OCI-LY7 (cell line): Measurements from ENCODE around the gene SCG3. TPM values are rescaled to one million over a fixed set of nuclear protein-coding genes. Genes with fewer than 3 reads are reported as not detected.
"Not testable (repeated sequence)": the region's sequence is repeated elsewhere in the genome, so short reads cannot be mapped to it uniquely, and the experiment has no call there.

ENCODE experiments used
- BruUV-seq: library from RNA; stranded (reverse); fragments of 400-500 nt; replicated peaks from 2 replicates; lab custom pipeline; 2021; lab: Mats Ljungman, UMichigan
- CTCF ChIA-PET: fragments of 300-600 bp; sonication (Branson Sonifier 250); formaldehyde crosslinking; loops from one replicate; lab custom pipeline; 2022; ENCODE audit warnings: antibody characterized with exemption; ENCODE audit not compliant: unreplicated experiment; lab: Charles Lee
- POLR2A ChIA-PET: fragments of 300-600 bp; sonication (Branson Sonifier 250); formaldehyde crosslinking; loops from one replicate; lab custom pipeline; 2022; ENCODE audit warnings: antibody characterized with exemption; lab: Charles Lee
- DNase-seq: peaks from one replicate; pipeline ENCODE4 v3.0.0-alpha.2; 2015; ENCODE audit warnings: low spot score
- H2AFZ ChIP-seq: fragments of 200-600 bp; sonication (generic), shearing (Covaris generic); 2 replicates; pipeline ENCODE4 v1.6.1; 2014; ENCODE audit warnings: mild to moderate bottlenecking, antibody characterized with exemption, low read length, moderate library complexity
- H3K27ac ChIP-seq: fragments of 200-600 bp; sonication (generic); 2 replicates; pipeline ENCODE4 v1.5.1; 2014; ENCODE audit warnings: mixed run types, low read depth, mild to moderate bottlenecking, moderate library complexity, low read length, inconsistent platforms; ENCODE audit not compliant: poor library complexity, severe bottlenecking
- H3K36me3 ChIP-seq: fragments of 200-600 bp; sonication (generic); 2 replicates; pipeline ENCODE4 v1.6.1; 2014; ENCODE audit warnings: mild to moderate bottlenecking, antibody characterized with exemption, low read length, moderate library complexity, mixed read lengths; ENCODE audit not compliant: insufficient read depth
- H3K4me1 ChIP-seq: fragments of 200-600 bp; sonication (generic); 2 replicates; pipeline ENCODE4 v1.5.1; 2014; ENCODE audit warnings: mild to moderate bottlenecking, low read length; ENCODE audit not compliant: insufficient read depth, poor library complexity, severe bottlenecking
- H3K4me2 ChIP-seq: fragments of 200-600 bp; sonication (generic); 2 replicates; pipeline ENCODE4 v1.6.1; 2014; ENCODE audit warnings: mild to moderate bottlenecking, low read length
- H3K4me3 ChIP-seq: fragments of 200-600 bp; sonication (generic); 2 replicates; pipeline ENCODE4 v1.5.1; 2014; ENCODE audit warnings: mild to moderate bottlenecking, low read depth, low read length; ENCODE audit not compliant: poor library complexity, severe bottlenecking
- H3K79me2 ChIP-seq: fragments of 200-600 bp; sonication (generic); 2 replicates; pipeline ENCODE4 v1.6.1; 2016; ENCODE audit warnings: low read depth, mild to moderate bottlenecking, low read length, moderate library complexity, mixed read lengths; ENCODE audit not compliant: insufficient read depth
- H3K9me2 ChIP-seq: fragments of 200-600 bp; sonication (generic); 2 replicates; pipeline ENCODE4 v1.6.1; 2016; ENCODE audit warnings: mild to moderate bottlenecking, low read length, mixed read lengths; ENCODE audit not compliant: insufficient read depth
- H3K9me3 ChIP-seq: fragments of 200-600 bp; sonication (generic); 2 replicates; pipeline ENCODE4 v1.6.1; 2014; ENCODE audit warnings: mild to moderate bottlenecking, mixed run types, low read length, mixed read lengths
- H4K20me1 ChIP-seq: fragments of 200-600 bp; sonication (generic); 2 replicates; pipeline ENCODE4 v1.6.1; 2014; ENCODE audit warnings: mild to moderate bottlenecking, antibody characterized with exemption, low read length, moderate library complexity, mixed read lengths; ENCODE audit not compliant: insufficient read depth
- CTCF ChIP-seq: fragments of 200-600 bp; sonication (generic); conservative IDR thresholded peaks from 2 replicates; pipeline ENCODE4 v1.5.1; 2014; ENCODE audit warnings: mild to moderate bottlenecking, antibody characterized with exemption, low read length, moderate library complexity, mixed read lengths
- EZH2phosphoT487 ChIP-seq: fragments of 200-600 bp; sonication (generic); IDR thresholded peaks from 2 replicates; pipeline ENCODE4 v1.6.1; 2018; ENCODE audit warnings: low read depth, borderline replicate concordance, mild to moderate bottlenecking, mixed run types, antibody characterized with exemption, low read length, moderate library complexity, mixed read lengths
- intact Hi-C: fragments of 100-400 bp; cut with micrococcal nuclease; formaldehyde crosslinking; loops from one replicate; pipeline ENCODE4 v1.10.0; 2022; ENCODE audit not compliant: unreplicated experiment
- total RNA-seq, 2 experiments: library from RNA; depleted of rRNA in 1 of 2; stranded (reverse); fragments of >200 nt in 1 of 2; shearing (Covaris generic) in 1 of 2; gene quantifications; 2 replicates each; pipeline ENCODE4 v1.2.3, GENCODE V29; 2014 to 2022

Gene SCG3
- total RNA-seq, 2 experiments from 2014 or later, result not detected

GRCh38 chr15:51649659-51650521 lies 31.4 kb upstream of the SCG3 start:
- intact Hi-C loops, result loop anchor here (1.0 to 10.0 kb wide), 3 partner anchors 85 to 255 kb away; partner anchors contain the start of gene LYSMD2
- Histone ChIP-seq H3K79me2 (no peaks in the 10 kb centered on the region), H3K9me3 (no peaks in the 10 kb centered on the region), H3K4me3 (no peak overlapping the region), H2AFZ (no peak overlapping the region), H3K4me2 (no peak overlapping the region), H3K4me1 (peaks cover 4% of the 10 kb centered on the region), H4K20me1 (no peaks in the 10 kb centered on the region), H3K36me3 (no peaks in the 10 kb centered on the region), H3K27ac (no peak overlapping the region), H3K9me2 (no peaks in the 10 kb centered on the region)
- BruUV-seq, result no TSS peak
- peak; percentile 66 for DNase-seq
- TF ChIP-seq CTCF, result peak; percentile 94
- no peak for TF ChIP-seq EZH2phosphoT487
- ChIA-PET CTCF (no interaction called here), POLR2A (interaction anchor here (0.6 to 0.8 kb wide), 3 partner anchors 38 to 427 kb away, joined by 3 read pairs; no protein-coding TSS in a partner anchor)

- H3K4me2 ChIP-seq, result no peak overlapping the region
- H3K9me2 ChIP-seq, result no peaks in the 10 kb centered on the region
- peaks cover under 1% of the 10 kb centered on the region for H3K4me1 ChIP-seq
- TF ChIP-seq CTCF (no peak), EZH2phosphoT487 (no peak)
- intact Hi-C loops, result loop anchor here (10.0 kb wide), 2 partner anchors 83 to 253 kb away; partner anchors contain the start of gene LYSMD2
- BruUV-seq, result no TSS peak
- POLR2A ChIA-PET, result no interaction called here
- CTCF ChIA-PET, result no interaction called here
- no peak overlapping the region for H2AFZ ChIP-seq
- H3K79me2 ChIP-seq, result no peaks in the 10 kb centered on the region
- no peaks in the 10 kb centered on the region for H3K36me3 ChIP-seq
- H3K4me3 ChIP-seq, result no peak overlapping the region
- no peak for DNase-seq
- H4K20me1 ChIP-seq, result no peaks in the 10 kb centered on the region
- H3K27ac ChIP-seq, result no peak overlapping the region
- H3K9me3 ChIP-seq, result no peaks in the 10 kb centered on the region
Observed at GRCh38 chr15:51652084-51652668, 29.1 kb upstream of the SCG3 start.

- H4K20me1 ChIP-seq, BruUV-seq, POLR2A ChIA-PET, H2AFZ ChIP-seq, H3K4me2 ChIP-seq, H3K4me3 ChIP-seq, H3K79me2 ChIP-seq, H3K36me3 ChIP-seq, H3K4me1 ChIP-seq, CTCF ChIA-PET, H3K27ac ChIP-seq, H3K9me3 ChIP-seq, H3K9me2 ChIP-seq, DNase-seq: not testable (repeated sequence)
- intact Hi-C loops, result loop anchor here (2.0 to 10.0 kb wide), 3 partner anchors 19 to 249 kb away; partner anchors contain the start of gene LYSMD2
Observed at GRCh38 chr15:51655401-51656057, 25.8 kb upstream of the SCG3 start.
